H9 (cell line): ENCODE measurements around the gene PLG. TPM values are rescaled to one million over a fixed set of nuclear protein-coding genes. Genes with fewer than 3 reads are reported as not detected.

Experiments
- DNase-seq: peaks from one replicate; pipeline ENCODE4 v3.0.0-alpha.2; 2017
- H2AFZ ChIP-seq: one replicate; pipeline ENCODE4 v1.6.1; 2013; ENCODE audit warnings: mild to moderate bottlenecking, low read length, control low read depth, moderate library complexity
- H2AK5ac ChIP-seq: 2 replicates; pipeline ENCODE4 v1.6.1; 2013; ENCODE audit warnings: low read length, control low read depth, mixed read lengths; ENCODE audit not compliant: insufficient read length
- H2BK120ac ChIP-seq: one replicate; pipeline ENCODE4 v1.6.1; 2013; ENCODE audit warnings: low read depth, mild to moderate bottlenecking, low read length, control low read depth, inconsistent platforms; ENCODE audit not compliant: poor library complexity, severe bottlenecking
- H2BK12ac ChIP-seq: 2 replicates; pipeline ENCODE4 v1.6.1; 2013; ENCODE audit warnings: low read length, control low read depth, mixed read lengths, low read depth; ENCODE audit not compliant: insufficient read length
- H2BK15ac ChIP-seq: 2 replicates; pipeline ENCODE4 v1.6.1; 2013; ENCODE audit warnings: low read depth, low read length, control low read depth
- H2BK20ac ChIP-seq: one replicate; pipeline ENCODE4 v1.6.1; 2013; ENCODE audit warnings: low read depth, mild to moderate bottlenecking, low read length, control low read depth, inconsistent platforms; ENCODE audit not compliant: poor library complexity, severe bottlenecking
- H2BK5ac ChIP-seq: 2 replicates; pipeline ENCODE4 v1.6.1; 2013; ENCODE audit warnings: low read length, control low read depth, mixed read lengths; ENCODE audit not compliant: insufficient read length
- H3K14ac ChIP-seq: 2 replicates; pipeline ENCODE4 v1.6.1; 2013; ENCODE audit warnings: low read length, control low read depth; ENCODE audit not compliant: insufficient read depth
- H3K18ac ChIP-seq: 2 replicates; pipeline ENCODE4 v1.6.1; 2013; ENCODE audit warnings: low read depth, mild to moderate bottlenecking, mixed read lengths, low read length, control low read depth; ENCODE audit not compliant: insufficient read length
- H3K23ac ChIP-seq: 2 replicates; pipeline ENCODE4 v1.6.1; 2013; ENCODE audit warnings: low read length, control low read depth, mixed read lengths, low read depth; ENCODE audit not compliant: insufficient read length
- H3K23me2 ChIP-seq: 2 replicates; pipeline ENCODE4 v1.6.1; 2013; ENCODE audit warnings: low read depth, mild to moderate bottlenecking, mixed read lengths, low read length, control low read depth; ENCODE audit not compliant: insufficient read length, poor library complexity, severe bottlenecking
- H3K27ac ChIP-seq: 2 replicates; pipeline ENCODE4 v1.5.1; 2013; ENCODE audit warnings: low read length, control low read depth, mixed read lengths, low read depth; ENCODE audit not compliant: insufficient read length
- H3K27me3 ChIP-seq: 2 replicates; pipeline ENCODE4 v1.6.1; 2013; ENCODE audit warnings: low read length, control low read depth, inconsistent platforms; ENCODE audit not compliant: insufficient read depth
- H3K4ac ChIP-seq: 2 replicates; pipeline ENCODE4 v1.6.1; 2013; ENCODE audit warnings: low read depth, mild to moderate bottlenecking, control low read depth, inconsistent platforms, low read length, moderate library complexity
- H3K4me1 ChIP-seq: 2 replicates; pipeline ENCODE4 v1.6.1; 2013; ENCODE audit warnings: low read length, control low read depth, inconsistent platforms; ENCODE audit not compliant: insufficient read depth
- H3K4me2 ChIP-seq: 2 replicates; pipeline ENCODE4 v1.6.1; 2013; ENCODE audit warnings: low read length, control low read depth, mixed read lengths; ENCODE audit not compliant: insufficient read length, insufficient read depth
- H3K56ac ChIP-seq: 2 replicates; pipeline ENCODE4 v1.6.1; 2013; ENCODE audit warnings: low read depth, mild to moderate bottlenecking, mixed read lengths, low read length, control low read depth; ENCODE audit not compliant: insufficient read length
- H3K79me1 ChIP-seq: 2 replicates; pipeline ENCODE4 v1.6.1; 2013; ENCODE audit warnings: low read depth, mild to moderate bottlenecking, moderate library complexity, low read length, control low read depth, inconsistent platforms; ENCODE audit not compliant: insufficient read depth, poor library complexity, severe bottlenecking
- H3K79me2 ChIP-seq: 2 replicates; pipeline ENCODE4 v1.6.1; 2013; ENCODE audit warnings: low read length, control low read depth, inconsistent platforms; ENCODE audit not compliant: insufficient read depth
- H3K9ac ChIP-seq: 2 replicates; pipeline ENCODE4 v1.6.1; 2013; ENCODE audit warnings: low read length, control low read depth, mixed read lengths; ENCODE audit not compliant: insufficient read length; ENCODE audit errors: extremely low read depth
- H3K9me3 ChIP-seq: one replicate; pipeline ENCODE4 v1.6.1; 2013; ENCODE audit warnings: low read depth, low read length, inconsistent platforms; ENCODE audit not compliant: control insufficient read depth
- H3T11ph ChIP-seq: one replicate; pipeline ENCODE4 v1.6.1; 2013; ENCODE audit warnings: mild to moderate bottlenecking, low read length, control low read depth, inconsistent platforms
- H4K20me1 ChIP-seq: one replicate; pipeline ENCODE4 v1.6.1; 2013; ENCODE audit not compliant: control insufficient read depth, insufficient read length, insufficient read depth
- H4K5ac ChIP-seq: 2 replicates; pipeline ENCODE4 v1.6.1; 2013; ENCODE audit warnings: low read depth, mild to moderate bottlenecking, mixed read lengths, low read length, control low read depth; ENCODE audit not compliant: insufficient read length
- H4K8ac ChIP-seq: replicated peaks from 2 replicates; pipeline ENCODE4 v1.6.1; 2013; ENCODE audit warnings: low read length, control low read depth, mixed read lengths, low read depth; ENCODE audit not compliant: insufficient read length
- H4K91ac ChIP-seq: 2 replicates; pipeline ENCODE4 v1.6.1; 2013; ENCODE audit warnings: low read depth, mild to moderate bottlenecking, moderate library complexity, mixed read lengths, low read length, control low read depth; ENCODE audit not compliant: insufficient read length
- H3K27ac Mint-ChIP-seq, 3 experiments: 2 replicates in 2 of 3; 3 replicates in 1 of 3; pipeline ENCODE4 v1.8.0; 2020 to 2021; ENCODE audit warnings: mixed read lengths in 3 of 3, mild to moderate bottlenecking in 1 of 3, moderate library complexity in 1 of 3
- H3K27me3 Mint-ChIP-seq: 2 replicates; pipeline ENCODE4 v1.8.0; 2021; ENCODE audit warnings: low read depth, mild to moderate bottlenecking, moderate library complexity, mixed read lengths
- H3K36me3 Mint-ChIP-seq, 3 experiments: 2 replicates in 2 of 3; 3 replicates in 1 of 3; pipeline ENCODE4 v1.8.0; 2020 to 2021; ENCODE audit warnings: low read depth in 3 of 3, mixed read lengths in 3 of 3; ENCODE audit not compliant: insufficient read depth in 1 of 3
- H3K4me1 Mint-ChIP-seq, 2 experiments: 2 replicates each; pipeline ENCODE4 v1.8.0; 2020; ENCODE audit warnings: mixed read lengths in 2 of 2
- H3K4me3 Mint-ChIP-seq, 2 experiments: 2 replicates in 1 of 2; 3 replicates in 1 of 2; pipeline ENCODE4 v1.8.0; 2020 to 2021; ENCODE audit warnings: mild to moderate bottlenecking in 2 of 2, mixed read lengths in 2 of 2, moderate library complexity in 1 of 2
- H3K9me3 Mint-ChIP-seq, 2 experiments: 2 replicates in 1 of 2; 3 replicates in 1 of 2; pipeline ENCODE4 v1.8.0; 2020; ENCODE audit warnings: mild to moderate bottlenecking in 2 of 2, mixed read lengths in 2 of 2, moderate library complexity in 1 of 2
- CTCF ChIP-seq: fragments of 200-600 bp; sonication (generic); conservative IDR thresholded peaks from 3 replicates; pipeline ENCODE4 v1.8.0; 2021; ENCODE audit warnings: antibody characterized with exemption, mild to moderate bottlenecking
- WGBS: extraction: QIAGEN DNeasy Blood & Tissue Kit; methylation state at CpG from one replicate; pipeline ENCODE4 v1.1.7; 2013; ENCODE audit warnings: missing lambda C conversion rate, low lambda C conversion rate, mixed read lengths; ENCODE audit not compliant: insufficient read length; ENCODE audit errors: extremely low coverage; 5-methylcytosine and 5-hydroxymethylcytosine counted together
- total RNA-seq: library from RNA; stranded (reverse); gene quantifications from 2 replicates; pipeline ENCODE4 v1.2.1, GENCODE V29; 2021

PLG gene
- total RNA-seq, 1 experiment from 2014 or later: not detected

DNA sequence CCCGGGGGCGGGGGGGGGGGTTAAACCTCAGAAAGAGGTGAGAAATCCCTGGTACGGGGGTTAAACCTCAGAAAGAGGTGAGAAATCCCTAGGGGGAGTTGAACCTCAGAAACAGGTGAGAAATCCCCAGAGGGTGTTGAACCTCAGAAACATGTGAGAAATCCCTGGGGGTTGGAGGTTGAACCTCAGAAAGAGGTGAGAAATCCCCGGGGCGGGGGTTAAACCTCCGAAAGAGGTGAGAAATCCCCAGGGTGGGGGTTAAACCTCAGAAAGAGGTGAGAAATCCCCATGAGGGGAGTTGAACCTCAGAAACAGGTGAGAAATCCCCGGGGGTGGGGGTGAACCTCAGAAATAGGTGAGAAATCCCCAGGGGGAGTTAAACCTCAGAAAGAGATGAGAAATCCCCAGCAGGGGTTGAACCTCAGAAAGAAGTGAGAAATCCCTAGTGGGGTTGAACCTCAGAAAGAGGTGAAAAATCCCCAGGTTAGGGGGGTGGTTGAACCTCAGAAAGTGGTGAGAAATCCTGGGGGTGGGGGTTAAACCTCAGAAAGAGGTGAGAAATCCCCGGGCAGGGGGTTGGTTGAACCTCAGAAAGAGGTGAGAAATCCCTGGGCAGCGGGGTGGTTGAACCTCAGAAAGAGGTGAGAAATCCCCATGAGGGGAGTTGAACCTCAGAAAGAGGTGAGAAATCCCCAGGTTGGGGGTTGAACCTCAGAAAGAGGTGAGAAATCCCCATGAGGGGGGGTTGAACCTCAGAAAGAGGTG lies 87.4 kb downstream of the PLG start:
- Mint-ChIP-seq H3K27me3 (peaks cover 2% of the 10 kb centered on the region; the same call in 1 of the 2 replicates), H3K27ac (no peak overlapping the region), H3K36me3 (no peaks in the 10 kb centered on the region), H3K4me1 (peaks cover 30 to 32% of the 10 kb centered on the region in 2 experiments), H3K4me3 (no peak overlapping the region), H3K9me3 (no peaks in the 10 kb centered on the region)
- Histone ChIP-seq H2AFZ (no peak overlapping the region), H2BK120ac (no peak overlapping the region), H3K23ac (no peak overlapping the region), H3K23me2 (no peaks in the 10 kb centered on the region), H3K56ac (no peak overlapping the region), H3K4me2 (no peak overlapping the region), H3K27ac (no peak overlapping the region), H4K20me1 (no peaks in the 10 kb centered on the region), H4K91ac (no peak overlapping the region), H4K5ac (no peak overlapping the region), H3K9ac (no peak overlapping the region), H2BK20ac (no peak overlapping the region), H2BK5ac (no peak overlapping the region), H3K4ac (no peak overlapping the region), H3T11ph (no peak overlapping the region), H2BK12ac (no peak overlapping the region), H3K4me1 (no peaks in the 10 kb centered on the region; the same call in 1 of the 2 replicates), H4K8ac (no peak overlapping the region), H3K18ac (no peak overlapping the region), H3K79me1 (no peaks in the 10 kb centered on the region), H3K79me2 (no peaks in the 10 kb centered on the region), H2AK5ac (no peak overlapping the region), H3K14ac (no peak overlapping the region), H3K27me3 (no peaks in the 10 kb centered on the region), H2BK15ac (no peak overlapping the region), H3K9me3 (no peaks in the 10 kb centered on the region)
- no peak for DNase-seq
- WGBS: no CpG with 5 or more reads among the region's 9 CpGs
- TF ChIP-seq CTCF: no peak
